Germinal center (tissue), 1 donor: ENCODE data around the gene DCLK3.

Experiments used
- DNase-seq: peaks from one replicate; pipeline ENCODE4 v3.0.0; 2012; ENCODE audit warnings: mixed read lengths, low spot score

The DCLK3 gene

GRCh38 chr3:36763850-36764703, at the start of gene DCLK3:
TSS of gene DCLK3 (minus strand) at chr3:36764553. CDS start at chr3:36764263, 290 bp downstream.
- peak; percentile 9 for DNase-seq

DNA sequence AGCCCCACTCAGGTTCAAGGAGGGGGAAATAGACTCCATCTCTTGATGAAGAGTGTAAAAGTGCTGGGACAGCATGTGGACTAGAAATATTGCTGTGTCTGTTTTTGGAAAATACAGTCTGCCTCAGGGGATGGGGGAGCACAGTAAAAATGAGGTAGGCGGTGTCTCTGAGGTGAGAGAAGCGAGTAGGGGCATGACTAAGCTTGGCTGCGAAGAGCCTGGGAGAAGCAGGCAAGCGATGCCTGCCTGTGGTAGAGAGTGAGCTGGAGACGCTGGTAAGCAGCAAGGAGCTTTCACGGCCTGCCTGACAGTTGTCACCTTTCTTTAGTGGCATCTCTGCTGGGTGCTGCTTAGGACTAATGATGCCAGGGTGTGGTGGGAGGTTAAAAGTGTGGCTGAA, 49.0 kb upstream of the DCLK3 start:
- DNase-seq: no peak

GRCh38 chr3:36812240-36812639, 47.9 kb upstream of the DCLK3 start:
- DNase-seq: no peak

GRCh38 chr3:36811768-36812167, 47.4 kb upstream of the DCLK3 start:
- DNase-seq: no peak

DNA sequence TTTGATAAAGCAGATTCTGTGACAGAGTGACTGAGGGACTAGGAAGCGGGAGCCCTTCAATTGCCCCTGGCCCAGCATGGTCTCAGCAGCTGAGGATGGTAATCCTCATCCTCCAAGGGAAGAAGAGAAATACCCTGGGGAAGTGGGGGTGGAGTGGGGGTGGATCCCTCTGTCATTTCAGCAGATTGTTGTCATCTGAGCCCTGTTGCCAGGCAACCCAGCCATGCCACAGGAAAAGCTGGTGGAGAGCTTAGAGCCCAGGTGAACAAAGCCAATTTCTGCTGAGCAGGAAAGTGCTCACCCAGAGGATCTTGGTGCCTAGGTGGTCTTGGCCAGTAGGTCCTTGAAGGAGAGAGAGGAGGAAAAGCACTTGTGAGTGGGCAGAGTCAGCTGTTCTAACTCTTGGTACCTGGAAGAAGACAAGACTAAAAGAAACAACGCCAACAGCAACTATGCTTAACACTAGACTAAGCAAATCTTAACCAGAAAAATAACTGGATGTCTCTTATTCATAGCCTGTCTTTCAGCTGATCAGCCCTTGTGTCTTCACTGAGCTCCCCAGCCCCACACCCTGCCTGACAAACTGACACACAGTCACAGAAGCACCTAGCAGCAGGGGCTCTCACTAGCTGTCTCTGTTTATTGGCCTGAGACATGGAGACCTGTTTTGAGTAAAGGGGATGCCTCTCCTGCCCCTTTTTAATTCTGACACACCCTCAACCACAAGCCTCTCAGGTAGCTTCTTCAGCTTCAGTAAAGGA, 40.1 kb upstream of the DCLK3 start:
- no peak for DNase-seq

GRCh38 chr3:36803091-36803791, 38.9 kb upstream of the DCLK3 start:
- DNase-seq: no peak

DNA sequence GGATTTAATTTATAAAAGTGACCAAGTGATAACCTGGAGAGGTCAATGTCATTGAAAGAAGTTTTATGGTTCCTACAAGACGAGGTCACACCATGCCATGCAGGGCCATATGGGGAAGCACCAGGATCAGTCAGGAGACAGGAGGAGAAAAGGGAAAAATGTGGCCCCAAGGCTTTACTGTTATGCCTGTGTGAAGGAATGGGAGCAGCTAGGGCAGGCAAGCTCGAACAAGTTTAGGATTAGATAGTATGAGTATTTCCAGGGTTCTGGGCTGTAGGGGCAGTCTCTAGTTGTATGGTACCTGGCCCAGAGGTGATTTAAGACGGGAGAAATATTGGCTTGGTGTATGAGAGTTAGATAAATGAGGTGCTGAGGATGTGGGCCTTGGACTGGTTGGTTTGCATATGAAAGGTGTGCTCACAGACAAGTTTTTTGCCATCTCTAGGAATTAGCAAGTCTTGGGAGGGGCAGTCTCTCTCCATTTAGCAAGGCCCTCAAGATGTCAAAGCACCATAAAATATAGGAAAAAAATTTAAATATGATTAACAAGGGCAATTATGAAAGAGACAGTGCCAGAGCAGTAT, 36.3 kb upstream of the DCLK3 start:
- no peak for DNase-seq

DNA sequence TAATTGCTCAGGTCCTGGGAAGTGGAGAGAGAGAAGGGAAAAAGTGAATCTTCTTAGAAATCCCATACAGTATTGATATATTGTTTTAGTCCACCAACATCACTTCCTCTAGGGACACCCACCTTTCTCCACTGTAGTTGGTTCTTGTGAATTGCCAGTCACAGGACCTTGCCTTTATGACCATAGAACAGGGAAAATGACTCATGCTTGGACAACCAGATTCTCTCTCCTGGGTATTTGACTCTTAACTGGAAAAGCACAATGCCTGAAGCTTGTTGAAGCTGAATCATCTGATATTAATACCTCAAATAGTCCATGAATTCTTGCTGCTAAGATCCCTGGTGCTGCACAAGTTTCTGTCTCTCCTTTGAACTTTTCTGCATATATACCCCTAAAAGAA, 32.5 kb upstream of the DCLK3 start:
- DNase-seq: no peak

DNA sequence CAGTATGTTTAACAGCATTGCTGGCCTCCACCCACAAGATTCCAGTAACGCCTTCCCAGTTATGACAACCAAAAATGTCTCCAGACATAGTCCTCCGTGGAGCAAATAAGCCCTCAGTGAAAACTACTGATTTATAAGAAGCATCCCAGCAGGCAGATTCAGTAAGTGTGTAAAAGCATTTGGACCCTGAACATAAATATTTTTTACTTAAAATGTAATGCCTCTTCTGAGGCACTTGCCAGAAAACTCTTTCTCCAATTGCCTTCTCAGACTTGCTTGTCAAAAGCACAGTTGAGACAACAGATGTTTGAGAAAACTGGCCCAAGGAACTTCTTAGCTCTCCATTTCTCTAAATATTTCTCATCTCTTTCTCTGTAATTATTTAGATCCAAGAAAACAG, 31.8 kb upstream of the DCLK3 start:
- DNase-seq: no peak

GRCh38 chr3:36795622-36796021, 31.3 kb upstream of the DCLK3 start:
- no peak for DNase-seq

DNA sequence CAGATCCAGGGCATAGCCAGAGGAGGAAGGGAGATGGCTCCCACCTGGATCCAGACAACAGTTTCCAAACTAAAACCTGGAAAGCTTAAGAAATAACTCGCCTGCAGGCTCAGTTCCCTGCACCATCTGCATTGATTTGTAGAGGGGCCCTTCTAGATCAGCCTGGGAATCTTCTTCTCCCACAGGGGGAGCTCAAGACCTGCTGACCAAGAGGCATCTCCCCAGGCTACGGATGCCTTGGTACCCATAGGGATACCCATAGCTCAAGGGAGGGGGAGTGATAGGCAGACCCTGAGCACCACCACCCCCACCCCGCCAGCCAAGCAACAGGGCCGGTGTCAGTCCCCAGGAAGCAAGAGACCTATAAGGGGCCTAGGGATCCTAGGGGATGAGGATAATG, 28.0 kb upstream of the DCLK3 start:
- peak; percentile 24 for DNase-seq

DNA sequence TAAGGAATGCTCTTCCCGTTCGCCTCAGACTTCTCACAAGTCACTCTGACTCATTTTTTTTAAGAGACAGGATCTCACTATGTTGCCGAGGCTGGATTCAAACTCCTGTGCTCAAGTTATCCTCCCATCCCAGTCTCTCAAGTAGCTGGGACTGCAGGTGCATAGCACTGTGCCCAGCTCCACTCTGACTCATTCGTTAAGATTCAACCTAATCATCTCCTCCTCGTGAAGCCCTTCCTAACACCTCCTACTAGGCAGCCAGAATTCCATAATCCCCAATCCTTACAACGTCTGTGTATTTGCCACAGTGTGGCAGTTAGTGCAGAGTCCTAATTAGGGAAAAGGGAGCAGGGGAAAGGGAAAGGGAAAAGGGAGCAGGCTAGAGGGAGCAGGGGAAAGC, 26.4 kb upstream of the DCLK3 start:
- no peak for DNase-seq

DNA sequence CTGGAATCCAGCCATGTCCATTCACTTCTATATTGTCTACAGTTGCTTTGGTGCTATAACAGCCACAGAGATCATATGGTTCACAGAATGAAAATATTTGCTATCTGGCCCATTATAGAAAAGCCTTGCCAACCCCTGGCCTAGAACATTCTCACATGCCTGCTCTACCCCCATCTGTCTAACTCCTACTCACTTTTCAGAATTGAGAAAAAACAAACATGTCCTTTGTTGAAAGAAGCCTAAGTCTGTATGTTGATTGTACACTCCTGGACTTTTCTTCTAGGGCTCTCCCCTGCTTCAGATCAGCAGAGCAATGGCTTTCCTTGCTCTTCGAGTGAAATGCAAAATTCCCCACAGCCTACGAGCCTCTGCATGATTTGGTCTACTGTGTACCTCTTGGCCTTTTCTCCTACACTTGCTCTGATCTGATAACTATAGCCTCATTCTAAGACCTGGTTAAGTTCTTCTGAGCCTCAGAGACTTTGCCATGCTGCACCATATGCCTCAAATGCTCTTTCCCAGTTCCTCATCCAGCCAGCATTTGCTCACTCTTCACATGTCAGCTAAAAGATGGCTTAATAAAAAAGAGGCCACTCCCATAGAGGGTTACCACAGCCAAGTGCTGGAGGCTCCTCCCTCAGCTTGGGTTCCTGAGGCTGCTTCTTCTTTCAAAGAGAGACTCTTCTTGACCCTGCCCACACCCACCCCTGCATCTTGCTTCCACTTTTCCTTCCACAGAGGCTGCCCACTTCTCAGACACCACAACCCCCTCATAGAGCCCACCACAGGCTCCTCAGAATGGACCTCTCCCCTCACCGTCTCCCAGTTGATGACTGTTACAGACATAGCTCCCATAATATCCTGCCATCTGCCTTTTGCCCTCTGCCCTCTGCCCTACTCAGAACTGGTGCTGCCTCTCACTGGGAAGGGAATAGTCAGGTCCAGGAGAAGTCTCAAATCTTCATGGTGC, 22.9 kb upstream of the DCLK3 start:
- no peak for DNase-seq

- no peak for DNase-seq
Observed at GRCh38 chr3:36784138-36784635, 19.8 kb upstream of the DCLK3 start.

- DNase-seq: no peak
Observed at GRCh38 chr3:36777424-36778218, 13.3 kb upstream of the DCLK3 start.

DNA sequence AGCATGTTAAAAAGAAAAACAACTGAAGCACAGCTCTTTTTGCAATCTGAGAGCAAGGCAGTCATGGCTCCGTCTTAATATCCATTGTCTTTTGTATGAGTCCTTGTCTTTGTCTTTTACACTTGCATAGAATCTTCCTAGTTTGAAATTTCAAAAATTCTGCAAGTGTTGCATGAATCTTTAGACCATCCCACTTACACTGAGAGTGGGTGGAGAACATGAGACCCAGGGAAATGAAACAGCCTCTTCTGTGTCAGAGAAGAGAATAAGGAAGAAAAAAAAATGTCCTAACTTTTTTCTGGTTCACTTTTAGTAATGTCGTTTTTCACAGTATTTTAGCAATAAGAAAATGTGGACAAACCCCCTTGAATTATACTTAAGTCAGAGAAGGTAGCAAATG, 12.1 kb upstream of the DCLK3 start:
- DNase-seq: no peak

DNA sequence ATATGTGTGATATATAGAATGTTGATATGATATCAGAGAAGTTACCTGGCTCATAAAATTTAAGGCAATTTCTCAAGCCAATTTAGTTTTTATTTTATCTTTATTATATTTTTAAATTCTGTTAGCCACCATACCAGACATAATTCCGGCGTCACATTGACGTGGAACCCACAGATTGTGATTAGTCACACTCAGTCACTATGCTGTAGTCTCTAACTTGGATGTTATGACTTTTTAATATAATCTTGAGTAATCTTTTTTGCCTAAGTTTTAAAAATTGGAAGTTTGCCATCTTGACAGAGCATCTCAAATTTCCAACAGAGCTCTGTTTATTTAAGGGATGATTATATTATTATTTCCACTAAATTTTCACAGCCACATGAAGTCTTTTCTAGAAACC, 9.7 kb upstream of the DCLK3 start:
- DNase-seq: no peak

GRCh38 chr3:36771931-36772330, 7.6 kb upstream of the DCLK3 start:
- no peak for DNase-seq

GRCh38 chr3:36769926-36770325, 5.6 kb upstream of the DCLK3 start:
- DNase-seq: no peak

DNA sequence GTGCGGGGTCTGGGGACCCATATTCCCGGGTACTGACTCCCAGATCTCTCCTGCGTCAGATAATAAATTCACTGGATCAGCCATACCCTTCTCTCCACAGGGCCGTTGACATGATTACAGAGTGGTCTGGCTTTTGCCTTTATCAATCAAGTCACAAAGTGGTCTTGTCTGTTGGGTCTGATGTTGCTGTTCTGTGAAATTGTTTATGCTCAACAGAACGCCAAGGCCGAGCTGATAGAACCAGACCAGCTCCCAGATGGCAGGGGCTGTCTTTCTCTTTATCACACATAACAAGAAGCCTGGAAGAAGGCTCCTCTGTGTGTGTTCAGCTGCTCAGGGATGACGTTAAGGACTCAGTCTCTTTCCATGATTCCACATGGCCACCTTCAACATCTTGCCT, 751 bp upstream of the DCLK3 start:
- no peak for DNase-seq
